ENCODE data around the gene RIPOR3.

The RIPOR3 gene, protein sequence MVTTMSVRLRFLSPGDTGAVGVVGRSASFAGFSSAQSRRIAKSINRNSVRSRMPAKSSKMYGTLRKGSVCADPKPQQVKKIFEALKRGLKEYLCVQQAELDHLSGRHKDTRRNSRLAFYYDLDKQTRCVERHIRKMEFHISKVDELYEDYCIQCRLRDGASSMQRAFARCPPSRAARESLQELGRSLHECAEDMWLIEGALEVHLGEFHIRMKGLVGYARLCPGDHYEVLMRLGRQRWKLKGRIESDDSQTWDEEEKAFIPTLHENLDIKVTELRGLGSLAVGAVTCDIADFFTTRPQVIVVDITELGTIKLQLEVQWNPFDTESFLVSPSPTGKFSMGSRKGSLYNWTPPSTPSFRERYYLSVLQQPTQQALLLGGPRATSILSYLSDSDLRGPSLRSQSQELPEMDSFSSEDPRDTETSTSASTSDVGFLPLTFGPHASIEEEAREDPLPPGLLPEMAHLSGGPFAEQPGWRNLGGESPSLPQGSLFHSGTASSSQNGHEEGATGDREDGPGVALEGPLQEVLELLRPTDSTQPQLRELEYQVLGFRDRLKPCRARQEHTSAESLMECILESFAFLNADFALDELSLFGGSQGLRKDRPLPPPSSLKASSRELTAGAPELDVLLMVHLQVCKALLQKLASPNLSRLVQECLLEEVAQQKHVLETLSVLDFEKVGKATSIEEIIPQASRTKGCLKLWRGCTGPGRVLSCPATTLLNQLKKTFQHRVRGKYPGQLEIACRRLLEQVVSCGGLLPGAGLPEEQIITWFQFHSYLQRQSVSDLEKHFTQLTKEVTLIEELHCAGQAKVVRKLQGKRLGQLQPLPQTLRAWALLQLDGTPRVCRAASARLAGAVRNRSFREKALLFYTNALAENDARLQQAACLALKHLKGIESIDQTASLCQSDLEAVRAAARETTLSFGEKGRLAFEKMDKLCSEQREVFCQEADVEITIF

DNA sequence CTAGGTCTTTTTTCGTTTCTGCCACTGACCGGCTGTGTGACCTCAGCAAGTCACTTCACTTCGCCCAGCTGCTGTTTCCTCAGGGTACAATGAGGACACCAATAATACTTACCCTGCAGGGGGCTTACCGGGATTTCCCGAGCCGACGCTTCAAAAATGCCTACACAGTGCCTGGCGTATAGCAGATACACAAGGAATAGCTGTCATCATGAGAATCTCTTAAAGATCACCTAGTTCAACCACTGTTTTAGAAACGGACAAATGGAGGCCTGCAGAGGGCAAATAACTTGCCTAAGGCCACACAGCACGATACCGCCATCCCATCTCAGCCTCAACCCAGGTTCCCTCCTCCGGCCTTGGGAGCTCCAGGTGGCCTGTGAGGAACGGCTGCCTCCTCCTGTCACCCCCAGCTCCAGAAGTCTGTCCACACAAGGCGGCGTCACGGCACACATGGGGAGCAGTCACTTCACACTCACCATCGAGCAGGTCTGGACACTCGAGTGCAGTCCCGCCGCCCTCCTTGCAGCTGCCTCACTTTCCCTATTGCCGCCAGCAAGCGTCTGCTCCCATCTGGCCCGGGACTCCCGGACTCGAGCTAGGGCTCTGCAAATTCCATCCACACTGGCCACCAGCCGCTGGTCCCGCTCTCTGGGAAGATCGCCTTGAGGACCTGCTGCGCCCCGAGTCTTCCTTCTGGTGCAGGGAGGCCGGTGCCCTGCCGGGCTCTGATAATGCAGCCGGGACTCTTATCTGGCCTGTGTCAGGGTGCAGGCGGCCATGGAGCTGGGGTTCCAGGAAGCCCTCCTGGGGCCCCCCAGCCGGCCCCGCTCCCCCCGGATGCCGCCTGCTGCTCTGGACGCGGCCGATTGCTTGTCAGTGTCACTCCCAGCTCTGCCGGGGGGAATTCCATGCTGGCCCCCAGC is at the start of gene RIPOR3:
Gene RIPOR3, minus strand, starts transcription at position 893 of the 923 bp plus-strand sequence. Its CDS starts 414 bp downstream, at position 479.
- H3K9ac ChIP-seq (ENCODE audit: low read length) = no peak within 1 kb of the TSS

DNA sequence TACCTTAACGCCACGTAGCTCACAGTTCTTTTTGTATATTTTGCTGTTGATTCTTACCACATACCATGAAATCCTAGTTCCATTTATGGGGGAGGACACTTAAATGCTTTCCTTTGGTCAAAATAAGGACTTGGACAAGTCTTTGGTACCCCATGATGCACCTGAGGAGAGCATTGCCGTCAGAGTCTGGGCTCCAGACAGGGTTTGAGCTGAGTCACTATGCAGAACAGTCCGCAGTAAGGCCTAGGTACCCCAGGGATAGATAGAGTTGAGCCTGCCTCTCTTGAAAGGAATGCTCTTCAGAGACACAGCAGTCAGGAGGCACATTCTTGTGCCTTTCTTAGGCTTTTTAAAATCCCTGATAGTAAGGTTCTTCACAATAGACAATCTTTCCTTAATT is 46.0 kb upstream of the RIPOR3 start:
- H3K9ac ChIP-seq (ENCODE audit: low read length) = no peak overlapping the region
- H3F3A ChIP-seq (ENCODE audit: insufficient read depth) = no peaks in the 10 kb centered on the region
- no peak overlapping the region for H3K4me2 ChIP-seq (ENCODE audit: low read depth, low read length, poor library complexity, severe bottlenecking)
- no peaks in the 10 kb centered on the region for H4K20me1 ChIP-seq (ENCODE audit: low read depth, low read length)
- H3K9me3 ChIP-seq (ENCODE audit: insufficient read depth, low read length) = no peaks in the 10 kb centered on the region
- H3K4me3 ChIP-seq (ENCODE audit: insufficient read depth, low read length, poor library complexity, severe bottlenecking) = no peak overlapping the region
- TF ChIP-seq, protein P1, sequence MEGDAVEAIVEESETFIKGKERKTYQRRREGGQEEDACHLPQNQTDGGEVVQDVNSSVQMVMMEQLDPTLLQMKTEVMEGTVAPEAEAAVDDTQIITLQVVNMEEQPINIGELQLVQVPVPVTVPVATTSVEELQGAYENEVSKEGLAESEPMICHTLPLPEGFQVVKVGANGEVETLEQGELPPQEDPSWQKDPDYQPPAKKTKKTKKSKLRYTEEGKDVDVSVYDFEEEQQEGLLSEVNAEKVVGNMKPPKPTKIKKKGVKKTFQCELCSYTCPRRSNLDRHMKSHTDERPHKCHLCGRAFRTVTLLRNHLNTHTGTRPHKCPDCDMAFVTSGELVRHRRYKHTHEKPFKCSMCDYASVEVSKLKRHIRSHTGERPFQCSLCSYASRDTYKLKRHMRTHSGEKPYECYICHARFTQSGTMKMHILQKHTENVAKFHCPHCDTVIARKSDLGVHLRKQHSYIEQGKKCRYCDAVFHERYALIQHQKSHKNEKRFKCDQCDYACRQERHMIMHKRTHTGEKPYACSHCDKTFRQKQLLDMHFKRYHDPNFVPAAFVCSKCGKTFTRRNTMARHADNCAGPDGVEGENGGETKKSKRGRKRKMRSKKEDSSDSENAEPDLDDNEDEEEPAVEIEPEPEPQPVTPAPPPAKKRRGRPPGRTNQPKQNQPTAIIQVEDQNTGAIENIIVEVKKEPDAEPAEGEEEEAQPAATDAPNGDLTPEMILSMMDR (IDR thresholded peaks at IDR 0.05; ENCODE audit: insufficient read depth, low read length, poor library complexity, severe bottlenecking) = no peak
- no peak for TF ChIP-seq EZH2phosphoT487 (conservative IDR thresholded peaks at IDR 0.05; ENCODE audit: low read length)
- no peaks in the 10 kb centered on the region for H3K9me2 ChIP-seq (replicated peaks; ENCODE audit: insufficient read depth, low read length)
- H3K36me3 ChIP-seq (ENCODE audit: low read length) = peaks cover 3% of the 10 kb centered on the region; the same call in 1 of the 2 replicates
- no peak overlapping the region for H2AFZ ChIP-seq (ENCODE audit: low read depth, low read length, severe bottlenecking)
- H3K27ac ChIP-seq (ENCODE audit: low read depth, low read length) = no peak overlapping the region
- H3K27me3 ChIP-seq (ENCODE audit: low read length) = no peaks in the 10 kb centered on the region
- H3K79me2 ChIP-seq (ENCODE audit: insufficient read depth, low read length) = peaks cover 12% of the 10 kb centered on the region

More for the DNA sequence above, at the start of gene RIPOR3:
- H3K27ac ChIP-seq (ENCODE audit: low read depth, low read length) = no peak within 1 kb of the TSS
- no peak for TF ChIP-seq EZH2phosphoT487 (conservative IDR thresholded peaks at IDR 0.05; ENCODE audit: low read length)
- TF ChIP-seq, protein P1 (IDR thresholded peaks at IDR 0.05; ENCODE audit: insufficient read depth, low read length, poor library complexity, severe bottlenecking) = no peak
- no peaks in the 10 kb centered on the region for H3F3A ChIP-seq (ENCODE audit: insufficient read depth)
- no peaks in the 10 kb centered on the region for H4K20me1 ChIP-seq (ENCODE audit: low read depth, low read length)
- no peaks in the 10 kb centered on the region for H3K27me3 ChIP-seq (ENCODE audit: low read length)
- H2AFZ ChIP-seq (ENCODE audit: low read depth, low read length, severe bottlenecking) = no peak within 1 kb of the TSS
- no peaks in the 10 kb centered on the region for H3K9me2 ChIP-seq (replicated peaks; ENCODE audit: insufficient read depth, low read length)
- H3K9me3 ChIP-seq (ENCODE audit: insufficient read depth, low read length) = no peaks in the 10 kb centered on the region
- H3K36me3 ChIP-seq (ENCODE audit: low read length) = no peaks in the 10 kb centered on the region
- H3K4me2 ChIP-seq (ENCODE audit: low read depth, low read length, poor library complexity, severe bottlenecking) = no peak within 1 kb of the TSS
- no peaks in the 10 kb centered on the region for H3K79me2 ChIP-seq (ENCODE audit: insufficient read depth, low read length)
- H3K4me3 ChIP-seq (ENCODE audit: insufficient read depth, low read length, poor library complexity, severe bottlenecking) = no peak within 1 kb of the TSS

DNA sequence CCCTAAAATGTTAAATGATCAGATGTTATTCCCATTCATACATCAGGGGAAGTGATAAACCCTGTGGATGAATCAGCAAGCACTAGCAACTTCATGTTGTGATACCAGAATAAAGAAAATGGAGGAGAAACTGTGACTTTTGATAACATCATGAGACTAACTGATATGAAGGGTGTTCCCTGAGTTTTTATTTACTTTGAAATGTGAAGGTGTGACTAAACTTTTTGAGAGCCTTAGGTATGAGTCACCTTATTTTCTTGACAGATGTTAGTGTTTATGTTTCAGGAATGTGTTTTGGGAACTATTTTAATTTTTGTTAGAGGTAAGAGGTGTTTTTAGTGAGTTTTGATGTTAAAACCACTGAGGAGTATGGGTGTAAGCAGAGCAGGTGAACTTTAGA is 44.5 kb upstream of the RIPOR3 start:
- no peaks in the 10 kb centered on the region for H4K20me1 ChIP-seq (ENCODE audit: low read depth, low read length)
- no peaks in the 10 kb centered on the region for H3F3A ChIP-seq (ENCODE audit: insufficient read depth)
- no peak overlapping the region for H3K9ac ChIP-seq (ENCODE audit: low read length)
- H3K79me2 ChIP-seq (ENCODE audit: insufficient read depth, low read length) = peaks cover 14% of the 10 kb centered on the region
- H2AFZ ChIP-seq (ENCODE audit: low read depth, low read length, severe bottlenecking) = no peak overlapping the region
- H3K4me2 ChIP-seq (ENCODE audit: low read depth, low read length, poor library complexity, severe bottlenecking) = no peak overlapping the region
- H3K27ac ChIP-seq (ENCODE audit: low read depth, low read length) = no peak overlapping the region
- H3K9me3 ChIP-seq (ENCODE audit: insufficient read depth, low read length) = no peaks in the 10 kb centered on the region
- H3K36me3 ChIP-seq (ENCODE audit: low read length) = peaks cover 3% of the 10 kb centered on the region; the same call in 1 of the 2 replicates
- H3K9me2 ChIP-seq (replicated peaks; ENCODE audit: insufficient read depth, low read length) = no peaks in the 10 kb centered on the region
- no peaks in the 10 kb centered on the region for H3K27me3 ChIP-seq (ENCODE audit: low read length)
- H3K4me3 ChIP-seq (ENCODE audit: insufficient read depth, low read length, poor library complexity, severe bottlenecking) = no peak overlapping the region
- TF ChIP-seq, protein P1 (IDR thresholded peaks at IDR 0.05; ENCODE audit: insufficient read depth, low read length, poor library complexity, severe bottlenecking) = no peak
- TF ChIP-seq EZH2phosphoT487 (conservative IDR thresholded peaks at IDR 0.05; ENCODE audit: low read length) = no peak
